Neural cell (in vitro differentiated cells): Measurements from ENCODE around the gene NOC4L. TPM values are rescaled to one million over a fixed set of nuclear protein-coding genes. Genes with fewer than 3 reads are reported as not detected.
"Not testable (repeated sequence)": the region's sequence is repeated elsewhere in the genome, so short reads cannot be mapped to it uniquely, and the experiment has no call there.

Experiments used
- H2AFZ ChIP-seq: fragments of 200-600, 300-800 bp; sonication (generic), shearing (Covaris generic); 2 replicates; pipeline ENCODE4 v1.6.0; 2014; ENCODE audit warnings: low read depth, mild to moderate bottlenecking, antibody characterized with exemption, low read length, moderate library complexity
- H3F3A ChIP-seq: fragments of 200-600 bp; shearing (Covaris generic); 2 replicates; pipeline ENCODE4 v1.6.1; 2016; ENCODE audit warnings: mild to moderate bottlenecking, moderate library complexity, mixed read lengths, antibody characterized with exemption, low read length; ENCODE audit not compliant: insufficient read depth, poor library complexity, severe bottlenecking
- H3K27ac ChIP-seq: fragments of 200-600, 300-800 bp; sonication (generic), shearing (Covaris generic); 2 replicates; pipeline ENCODE4 v1.5.1; 2014; ENCODE audit warnings: mild to moderate bottlenecking, low read length, moderate library complexity
- H3K27me3 ChIP-seq: fragments of 300-800, 200-600 bp; sonication (generic), shearing (Covaris generic); 2 replicates; pipeline ENCODE4 v1.6.0; 2014; ENCODE audit warnings: mild to moderate bottlenecking, low read depth, low read length, moderate library complexity; ENCODE audit not compliant: insufficient read depth
- H3K36me3 ChIP-seq: fragments of 300-800, 200-600 bp; sonication (generic), shearing (Covaris generic); 2 replicates; pipeline ENCODE4 v1.5.1; 2014; ENCODE audit warnings: mild to moderate bottlenecking, antibody characterized with exemption, low read length, moderate library complexity; ENCODE audit not compliant: insufficient read depth
- H3K4me2 ChIP-seq: fragments of 300-800, 200-600 bp; sonication (generic), shearing (Covaris generic); 2 replicates; pipeline ENCODE4 v1.6.0; 2014; ENCODE audit warnings: mild to moderate bottlenecking, low read length
- H3K4me3 ChIP-seq: fragments of 300-800, 200-600 bp; sonication (generic), shearing (Covaris generic); 2 replicates; pipeline ENCODE4 v1.5.1; 2014; ENCODE audit warnings: mild to moderate bottlenecking, low read length, moderate library complexity
- H3K79me2 ChIP-seq: fragments of 200-600 bp; shearing (Covaris generic); replicated peaks from 2 replicates; pipeline ENCODE4 v1.6.0; 2014; ENCODE audit warnings: mild to moderate bottlenecking, low read length, moderate library complexity; ENCODE audit not compliant: insufficient read depth
- H3K9ac ChIP-seq: fragments of 300-800, 200-600 bp; sonication (generic), shearing (Covaris generic); 2 replicates; pipeline ENCODE4 v1.6.1; 2016; ENCODE audit warnings: mild to moderate bottlenecking, low read length, mixed read lengths
- H3K9me2 ChIP-seq: fragments of 200-600 bp; shearing (Covaris generic); 2 replicates; pipeline ENCODE4 v1.6.1; 2016; ENCODE audit warnings: mild to moderate bottlenecking, low read length, mixed read lengths; ENCODE audit not compliant: insufficient read depth
- H3K9me3 ChIP-seq: fragments of 200-600, 300-800 bp; sonication (generic), shearing (Covaris generic); 2 replicates; pipeline ENCODE4 v1.6.1; 2016; ENCODE audit warnings: mild to moderate bottlenecking, mixed run types, low read length, moderate library complexity, mixed read lengths
- H4K20me1 ChIP-seq: fragments of 200-600 bp; shearing (Covaris generic); 2 replicates; pipeline ENCODE4 v1.6.1; 2016; ENCODE audit warnings: mild to moderate bottlenecking, mixed run types; ENCODE audit not compliant: insufficient read depth
- EP300 ChIP-seq: fragments of 450-650 bp; conservative IDR thresholded peaks from 2 replicates; pipeline ENCODE4 v1.6.1; 2014; ENCODE audit warnings: antibody characterized with exemption, mild to moderate bottlenecking, moderate library complexity; ENCODE audit not compliant: poor library complexity, severe bottlenecking
- EZH2 ChIP-seq: fragments of 200-600, 300-800 bp; shearing (Covaris generic), sonication (generic); IDR thresholded peaks from 2 replicates; pipeline ENCODE4 v1.6.1; 2014; ENCODE audit warnings: antibody characterized with exemption, low read length, borderline replicate concordance, mild to moderate bottlenecking; ENCODE audit not compliant: insufficient read depth, poor library complexity, severe bottlenecking
- MXI1 ChIP-seq: fragments of 450-650 bp; conservative IDR thresholded peaks from 2 replicates; pipeline ENCODE4 v1.6.1; 2014; ENCODE audit warnings: antibody characterized with exemption, mild to moderate bottlenecking; ENCODE audit not compliant: poor library complexity, severe bottlenecking
- POLR2AphosphoS5 ChIP-seq: IDR thresholded peaks from 2 replicates; pipeline ENCODE4 v1.6.1; 2012
- RAD21 ChIP-seq: fragments of 450-650 bp; conservative IDR thresholded peaks from 2 replicates; pipeline ENCODE4 v1.6.1; 2014; ENCODE audit warnings: antibody characterized with exemption, mild to moderate bottlenecking, moderate library complexity
- SMC3 ChIP-seq: fragments of 450-650 bp; conservative IDR thresholded peaks from 2 replicates; pipeline ENCODE4 v1.6.1; 2014; ENCODE audit warnings: antibody characterized with exemption, mild to moderate bottlenecking, moderate library complexity; ENCODE audit not compliant: poor library complexity
- TAF1 ChIP-seq: IDR thresholded peaks from 2 replicates; pipeline ENCODE4 v1.6.1; 2012; ENCODE audit warnings: low read depth
- polyA plus RNA-seq: library from polyadenylated mRNA; depleted of rRNA; stranded (reverse); fragments of >200 nt; gene quantifications from 2 replicates; pipeline ENCODE4 v1.2.3, GENCODE V29; 2014
- TF ChIP-seq, protein P1 (sequence below): fragments of 450-650 bp; IDR thresholded peaks from 2 replicates; pipeline ENCODE4 v1.5.1; 2014; ENCODE audit warnings: antibody characterized with exemption, mild to moderate bottlenecking, moderate library complexity; ENCODE audit not compliant: poor library complexity, severe bottlenecking
- TF ChIP-seq, protein P2 (sequence below): IDR thresholded peaks from 2 replicates; pipeline ENCODE4 v1.6.1; 2012; ENCODE audit warnings: borderline replicate concordance

NOC4L gene
- polyA plus RNA-seq, 1 donor from 2014 or later, result 26.9 TPM

DNA sequence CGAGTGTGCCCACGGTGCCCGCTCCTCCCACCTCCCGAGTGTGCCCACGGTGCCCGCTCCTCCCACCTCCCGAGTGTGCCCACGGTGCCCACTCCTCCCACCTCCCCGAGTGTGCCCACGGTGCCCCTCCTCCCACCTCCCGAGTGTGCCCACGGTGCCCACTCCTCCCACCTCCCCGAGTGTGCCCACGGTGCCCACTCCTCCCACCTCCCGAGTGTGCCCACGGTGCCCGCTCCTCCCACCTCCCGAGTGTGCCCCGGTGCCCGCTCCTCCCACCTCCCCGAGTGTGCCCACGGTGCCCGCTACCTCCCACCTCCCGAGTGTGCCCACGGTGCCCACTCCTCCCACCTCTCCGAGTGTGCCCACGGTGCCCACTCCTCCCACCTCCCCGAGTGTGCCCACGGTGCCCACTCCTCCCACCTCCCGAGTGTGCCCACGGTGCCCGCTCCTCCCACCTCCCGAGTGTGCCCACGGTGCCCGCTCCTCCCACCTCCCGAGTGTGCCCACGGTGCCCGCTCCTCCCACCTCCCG, 9.5 kb upstream of the NOC4L start:
- H3K36me3 ChIP-seq, H3K79me2 ChIP-seq, H2AFZ ChIP-seq, H4K20me1 ChIP-seq, H3K9me2 ChIP-seq, H3K27ac ChIP-seq, H3F3A ChIP-seq, H3K9ac ChIP-seq, H3K4me3 ChIP-seq, H3K27me3 ChIP-seq, H3K4me2 ChIP-seq, H3K9me3 ChIP-seq: not testable (repeated sequence)

DNA sequence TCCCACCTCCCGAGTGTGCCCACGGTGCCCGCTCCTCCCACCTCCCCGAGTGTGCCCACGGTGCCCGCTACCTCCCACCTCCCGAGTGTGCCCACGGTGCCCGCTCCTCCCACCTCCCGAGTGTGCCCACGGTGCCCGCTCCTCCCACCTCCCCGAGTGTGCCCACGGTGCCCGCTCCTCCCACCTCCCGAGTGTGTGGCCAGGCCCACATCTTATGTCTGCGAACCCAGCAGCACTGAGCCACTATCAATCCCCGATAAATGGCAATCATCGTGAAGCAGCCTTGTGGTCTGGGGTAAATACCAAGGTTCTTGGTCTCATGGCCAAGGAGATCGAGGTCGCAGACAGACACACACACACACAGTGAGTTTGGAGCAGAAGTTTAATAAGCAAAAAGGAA, 8.0 kb upstream of the NOC4L start:
- not testable (repeated sequence) for H3K36me3 ChIP-seq, H3K9me2 ChIP-seq

DNA sequence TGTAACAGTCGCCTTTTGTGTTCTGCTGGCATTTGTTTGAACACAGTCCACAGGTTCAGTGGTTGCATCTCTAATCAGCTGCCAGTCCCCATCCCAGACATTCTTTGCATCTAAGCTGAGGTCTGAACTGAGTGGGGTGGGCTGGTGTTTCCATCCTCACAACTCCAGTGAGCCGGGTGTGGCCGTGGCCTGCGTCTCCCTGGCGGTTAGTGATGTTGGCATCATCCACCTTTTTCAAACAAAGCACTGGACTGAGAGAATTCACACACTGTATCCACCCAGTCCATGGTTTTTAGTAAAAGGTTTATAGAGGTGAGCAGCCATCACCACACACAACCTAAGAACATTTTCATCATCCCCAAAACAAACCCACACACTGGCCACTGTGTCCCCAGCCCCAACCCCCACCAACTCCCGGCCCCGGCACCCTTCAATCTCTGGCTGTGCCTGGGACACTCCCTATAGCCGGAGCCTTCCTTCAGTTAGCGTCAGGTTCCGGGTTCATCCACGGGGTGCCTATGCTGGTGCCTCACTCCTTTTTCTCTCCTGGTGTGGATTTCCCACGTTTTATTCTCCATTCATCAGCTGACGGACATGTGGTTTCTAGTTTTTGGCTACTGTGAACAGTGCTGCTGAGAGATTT, 6.7 kb upstream of the NOC4L start:
- no peak overlapping the region for H3K9ac ChIP-seq
- no peaks in the 10 kb centered on the region for H3K9me2 ChIP-seq
- no peak overlapping the region for H3K4me3 ChIP-seq
- H3K79me2 ChIP-seq, result no peaks in the 10 kb centered on the region
- no peak overlapping the region for H3K27ac ChIP-seq
- no peaks in the 10 kb centered on the region for H4K20me1 ChIP-seq
- no peaks in the 10 kb centered on the region for H3F3A ChIP-seq
- no peaks in the 10 kb centered on the region for H3K36me3 ChIP-seq
- TF ChIP-seq EZH2, result no peak
- TF ChIP-seq, protein P1, sequence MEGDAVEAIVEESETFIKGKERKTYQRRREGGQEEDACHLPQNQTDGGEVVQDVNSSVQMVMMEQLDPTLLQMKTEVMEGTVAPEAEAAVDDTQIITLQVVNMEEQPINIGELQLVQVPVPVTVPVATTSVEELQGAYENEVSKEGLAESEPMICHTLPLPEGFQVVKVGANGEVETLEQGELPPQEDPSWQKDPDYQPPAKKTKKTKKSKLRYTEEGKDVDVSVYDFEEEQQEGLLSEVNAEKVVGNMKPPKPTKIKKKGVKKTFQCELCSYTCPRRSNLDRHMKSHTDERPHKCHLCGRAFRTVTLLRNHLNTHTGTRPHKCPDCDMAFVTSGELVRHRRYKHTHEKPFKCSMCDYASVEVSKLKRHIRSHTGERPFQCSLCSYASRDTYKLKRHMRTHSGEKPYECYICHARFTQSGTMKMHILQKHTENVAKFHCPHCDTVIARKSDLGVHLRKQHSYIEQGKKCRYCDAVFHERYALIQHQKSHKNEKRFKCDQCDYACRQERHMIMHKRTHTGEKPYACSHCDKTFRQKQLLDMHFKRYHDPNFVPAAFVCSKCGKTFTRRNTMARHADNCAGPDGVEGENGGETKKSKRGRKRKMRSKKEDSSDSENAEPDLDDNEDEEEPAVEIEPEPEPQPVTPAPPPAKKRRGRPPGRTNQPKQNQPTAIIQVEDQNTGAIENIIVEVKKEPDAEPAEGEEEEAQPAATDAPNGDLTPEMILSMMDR, result no peak
- TF ChIP-seq SMC3, result no peak
- TF ChIP-seq, protein P2, sequence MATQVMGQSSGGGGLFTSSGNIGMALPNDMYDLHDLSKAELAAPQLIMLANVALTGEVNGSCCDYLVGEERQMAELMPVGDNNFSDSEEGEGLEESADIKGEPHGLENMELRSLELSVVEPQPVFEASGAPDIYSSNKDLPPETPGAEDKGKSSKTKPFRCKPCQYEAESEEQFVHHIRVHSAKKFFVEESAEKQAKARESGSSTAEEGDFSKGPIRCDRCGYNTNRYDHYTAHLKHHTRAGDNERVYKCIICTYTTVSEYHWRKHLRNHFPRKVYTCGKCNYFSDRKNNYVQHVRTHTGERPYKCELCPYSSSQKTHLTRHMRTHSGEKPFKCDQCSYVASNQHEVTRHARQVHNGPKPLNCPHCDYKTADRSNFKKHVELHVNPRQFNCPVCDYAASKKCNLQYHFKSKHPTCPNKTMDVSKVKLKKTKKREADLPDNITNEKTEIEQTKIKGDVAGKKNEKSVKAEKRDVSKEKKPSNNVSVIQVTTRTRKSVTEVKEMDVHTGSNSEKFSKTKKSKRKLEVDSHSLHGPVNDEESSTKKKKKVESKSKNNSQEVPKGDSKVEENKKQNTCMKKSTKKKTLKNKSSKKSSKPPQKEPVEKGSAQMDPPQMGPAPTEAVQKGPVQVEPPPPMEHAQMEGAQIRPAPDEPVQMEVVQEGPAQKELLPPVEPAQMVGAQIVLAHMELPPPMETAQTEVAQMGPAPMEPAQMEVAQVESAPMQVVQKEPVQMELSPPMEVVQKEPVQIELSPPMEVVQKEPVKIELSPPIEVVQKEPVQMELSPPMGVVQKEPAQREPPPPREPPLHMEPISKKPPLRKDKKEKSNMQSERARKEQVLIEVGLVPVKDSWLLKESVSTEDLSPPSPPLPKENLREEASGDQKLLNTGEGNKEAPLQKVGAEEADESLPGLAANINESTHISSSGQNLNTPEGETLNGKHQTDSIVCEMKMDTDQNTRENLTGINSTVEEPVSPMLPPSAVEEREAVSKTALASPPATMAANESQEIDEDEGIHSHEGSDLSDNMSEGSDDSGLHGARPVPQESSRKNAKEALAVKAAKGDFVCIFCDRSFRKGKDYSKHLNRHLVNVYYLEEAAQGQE, result no peak
- TF ChIP-seq EP300, result no peak
- TF ChIP-seq RAD21, result no peak
- no peak for TF ChIP-seq POLR2AphosphoS5
- TF ChIP-seq MXI1, result no peak
- no peak for TF ChIP-seq TAF1
- no peaks in the 10 kb centered on the region for H3K27me3 ChIP-seq
- no peak overlapping the region for H2AFZ ChIP-seq
- no peak overlapping the region for H3K4me2 ChIP-seq
- H3K9me3 ChIP-seq, result no peaks in the 10 kb centered on the region

More for the DNA sequence above, 8.0 kb upstream of the NOC4L start:
- not testable (repeated sequence) for H3K9me3 ChIP-seq, H3K9ac ChIP-seq, H2AFZ ChIP-seq, H3F3A ChIP-seq, H3K79me2 ChIP-seq, H3K4me2 ChIP-seq, H3K4me3 ChIP-seq, H3K27ac ChIP-seq, H3K27me3 ChIP-seq, H4K20me1 ChIP-seq
